ENCODE results near the gene LSR.

DNA sequence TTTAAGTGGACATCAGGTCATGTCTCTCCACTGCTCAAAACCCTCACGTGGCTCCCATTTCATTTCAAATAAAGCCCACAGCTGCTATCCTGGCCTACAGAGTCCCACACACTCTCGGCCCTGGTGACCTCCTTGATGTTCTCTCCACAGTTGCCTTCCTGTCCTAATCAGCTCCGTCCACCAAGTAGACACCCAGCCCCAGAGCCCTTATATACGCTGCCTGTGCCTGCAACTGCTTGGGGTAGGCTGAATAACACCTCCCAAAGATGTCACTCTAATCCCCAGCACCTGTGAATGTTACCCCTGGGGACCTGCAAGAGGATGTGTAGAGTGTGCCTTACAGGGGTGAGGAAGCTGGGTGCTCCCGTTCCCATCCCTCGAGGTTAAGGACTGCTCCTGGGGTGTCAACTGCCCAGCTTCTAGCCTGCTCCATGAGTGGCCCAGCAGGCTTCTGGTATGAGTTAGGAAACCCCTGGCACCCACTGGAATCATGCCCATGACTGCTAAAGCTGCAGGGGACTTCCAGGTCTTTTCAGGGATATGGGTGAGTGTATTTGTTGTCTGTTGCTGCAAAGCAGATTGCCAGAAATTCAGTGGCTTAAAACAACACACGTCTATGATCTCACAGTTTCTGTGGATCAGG, 26.3 kb upstream of the LSR start:
- TF ChIP-seq, protein P1, sequence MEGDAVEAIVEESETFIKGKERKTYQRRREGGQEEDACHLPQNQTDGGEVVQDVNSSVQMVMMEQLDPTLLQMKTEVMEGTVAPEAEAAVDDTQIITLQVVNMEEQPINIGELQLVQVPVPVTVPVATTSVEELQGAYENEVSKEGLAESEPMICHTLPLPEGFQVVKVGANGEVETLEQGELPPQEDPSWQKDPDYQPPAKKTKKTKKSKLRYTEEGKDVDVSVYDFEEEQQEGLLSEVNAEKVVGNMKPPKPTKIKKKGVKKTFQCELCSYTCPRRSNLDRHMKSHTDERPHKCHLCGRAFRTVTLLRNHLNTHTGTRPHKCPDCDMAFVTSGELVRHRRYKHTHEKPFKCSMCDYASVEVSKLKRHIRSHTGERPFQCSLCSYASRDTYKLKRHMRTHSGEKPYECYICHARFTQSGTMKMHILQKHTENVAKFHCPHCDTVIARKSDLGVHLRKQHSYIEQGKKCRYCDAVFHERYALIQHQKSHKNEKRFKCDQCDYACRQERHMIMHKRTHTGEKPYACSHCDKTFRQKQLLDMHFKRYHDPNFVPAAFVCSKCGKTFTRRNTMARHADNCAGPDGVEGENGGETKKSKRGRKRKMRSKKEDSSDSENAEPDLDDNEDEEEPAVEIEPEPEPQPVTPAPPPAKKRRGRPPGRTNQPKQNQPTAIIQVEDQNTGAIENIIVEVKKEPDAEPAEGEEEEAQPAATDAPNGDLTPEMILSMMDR (IDR thresholded peaks at IDR 0.05; ENCODE audit: poor library complexity, severe bottlenecking), result no peak
- no peak for TF ChIP-seq SMC3 (conservative IDR thresholded peaks at IDR 0.05; ENCODE audit: poor library complexity)
- TF ChIP-seq EZH2 (IDR thresholded peaks at IDR 0.05; ENCODE audit: borderline replicate concordance, insufficient read depth, low read length, poor library complexity, severe bottlenecking), result no peak
- no peak for TF ChIP-seq POLR2AphosphoS5 (IDR thresholded peaks at IDR 0.05)
- no peak for TF ChIP-seq TAF1 (IDR thresholded peaks at IDR 0.05; ENCODE audit: low read depth)
- TF ChIP-seq, protein P2, sequence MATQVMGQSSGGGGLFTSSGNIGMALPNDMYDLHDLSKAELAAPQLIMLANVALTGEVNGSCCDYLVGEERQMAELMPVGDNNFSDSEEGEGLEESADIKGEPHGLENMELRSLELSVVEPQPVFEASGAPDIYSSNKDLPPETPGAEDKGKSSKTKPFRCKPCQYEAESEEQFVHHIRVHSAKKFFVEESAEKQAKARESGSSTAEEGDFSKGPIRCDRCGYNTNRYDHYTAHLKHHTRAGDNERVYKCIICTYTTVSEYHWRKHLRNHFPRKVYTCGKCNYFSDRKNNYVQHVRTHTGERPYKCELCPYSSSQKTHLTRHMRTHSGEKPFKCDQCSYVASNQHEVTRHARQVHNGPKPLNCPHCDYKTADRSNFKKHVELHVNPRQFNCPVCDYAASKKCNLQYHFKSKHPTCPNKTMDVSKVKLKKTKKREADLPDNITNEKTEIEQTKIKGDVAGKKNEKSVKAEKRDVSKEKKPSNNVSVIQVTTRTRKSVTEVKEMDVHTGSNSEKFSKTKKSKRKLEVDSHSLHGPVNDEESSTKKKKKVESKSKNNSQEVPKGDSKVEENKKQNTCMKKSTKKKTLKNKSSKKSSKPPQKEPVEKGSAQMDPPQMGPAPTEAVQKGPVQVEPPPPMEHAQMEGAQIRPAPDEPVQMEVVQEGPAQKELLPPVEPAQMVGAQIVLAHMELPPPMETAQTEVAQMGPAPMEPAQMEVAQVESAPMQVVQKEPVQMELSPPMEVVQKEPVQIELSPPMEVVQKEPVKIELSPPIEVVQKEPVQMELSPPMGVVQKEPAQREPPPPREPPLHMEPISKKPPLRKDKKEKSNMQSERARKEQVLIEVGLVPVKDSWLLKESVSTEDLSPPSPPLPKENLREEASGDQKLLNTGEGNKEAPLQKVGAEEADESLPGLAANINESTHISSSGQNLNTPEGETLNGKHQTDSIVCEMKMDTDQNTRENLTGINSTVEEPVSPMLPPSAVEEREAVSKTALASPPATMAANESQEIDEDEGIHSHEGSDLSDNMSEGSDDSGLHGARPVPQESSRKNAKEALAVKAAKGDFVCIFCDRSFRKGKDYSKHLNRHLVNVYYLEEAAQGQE (IDR thresholded peaks at IDR 0.05; ENCODE audit: borderline replicate concordance), result no peak
- no peak for TF ChIP-seq EP300 (conservative IDR thresholded peaks at IDR 0.05; ENCODE audit: poor library complexity, severe bottlenecking)
- no peak for TF ChIP-seq RAD21 (conservative IDR thresholded peaks at IDR 0.05)
